HepG2 (cell line): Measurements from ENCODE around the gene YIF1B. TPM values are rescaled to one million over a fixed set of nuclear protein-coding genes. Genes with fewer than 3 reads are reported as not detected.
A peak's percentile ranks its signal among the peaks of the same experiment; 100 is the strongest.

Experiments used
- BCL3 ChIP-seq: sonication (generic); formaldehyde crosslinking; IDR thresholded peaks from 2 replicates; pipeline ENCODE4 v1.5.1; 2020; ENCODE audit warnings: mild to moderate bottlenecking, missing genetic modification reagents, moderate library complexity
- BRCA1 ChIP-seq: sonication (generic); formaldehyde crosslinking; IDR thresholded peaks from 2 replicates; pipeline ENCODE4 v1.4.0; 2020; ENCODE audit warnings: missing genetic modification reagents
- CBX5 ChIP-seq: sonication (generic); formaldehyde crosslinking; IDR thresholded peaks from 2 replicates; pipeline ENCODE4 v1.4.0; 2020; ENCODE audit warnings: missing genetic modification reagents, borderline replicate concordance
- KAT2B ChIP-seq: fragments of 150-350 bp; IDR thresholded peaks from 2 replicates; pipeline ENCODE4 v1.6.1; 2014; ENCODE audit warnings: low read depth, low read length, borderline replicate concordance
- MAZ ChIP-seq, 2 experiments: sonication (generic) in 1 of 2; formaldehyde crosslinking in 1 of 2; IDR thresholded peaks; 2 replicates each; pipeline versions ENCODE4 v1.5.0 to v1.6.1; 2012 to 2020; ENCODE audit warnings: low read depth in 2 of 2, mild to moderate bottlenecking in 2 of 2, borderline replicate concordance in 1 of 2, improper control_type of control experiment in 1 of 2, low read length in 1 of 2, missing genetic modification reagents in 1 of 2, moderate library complexity in 1 of 2
- MYPOP ChIP-seq: sonication (generic); formaldehyde crosslinking; IDR thresholded peaks from 2 replicates; pipeline ENCODE4 v1.8.1; 2023; ENCODE audit warnings: mild to moderate bottlenecking, moderate library complexity, missing genetic modification reagents
- NONO ChIP-seq, 2 experiments: fragments of 450-650 bp in 1 of 2; sonication (generic) in 1 of 2; formaldehyde crosslinking in 1 of 2; IDR thresholded peaks in 1 of 2; conservative IDR thresholded peaks in 1 of 2; 2 replicates each; pipeline versions ENCODE4 v1.6.1 to v1.8.0; 2017 to 2022; ENCODE audit warnings: mild to moderate bottlenecking in 1 of 2, missing genetic modification reagents in 1 of 2, moderate library complexity in 1 of 2
- ONECUT2 ChIP-seq: sonication (generic); formaldehyde crosslinking; IDR thresholded peaks from 2 replicates; pipeline ENCODE4 v1.4.0; 2020; ENCODE audit warnings: missing genetic modification reagents
- SIN3B ChIP-seq: fragments of 150-350 bp; IDR thresholded peaks from 2 replicates; pipeline ENCODE4 v1.6.1; 2014; ENCODE audit warnings: low read length
- TBX2 ChIP-seq: sonication (generic); formaldehyde crosslinking; IDR thresholded peaks from 2 replicates; pipeline ENCODE4 v1.5.0; 2020; ENCODE audit warnings: missing genetic modification reagents, mild to moderate bottlenecking, borderline replicate concordance
- U2AF1 ChIP-seq: fragments of 200-400 bp; formaldehyde crosslinking; optimal IDR thresholded peaks from 2 replicates; pipeline ENCODE3; 2017; ENCODE audit warnings: mild to moderate bottlenecking, low read depth, low read length
- ZNF549 ChIP-seq: sonication (generic); formaldehyde crosslinking; IDR thresholded peaks from 2 replicates; pipeline ENCODE4 v1.5.0; 2020; ENCODE audit warnings: missing genetic modification reagents
- ZNF724P ChIP-seq: sonication (generic); formaldehyde crosslinking; IDR thresholded peaks from 2 replicates; pipeline ENCODE4 v1.8.0; 2022; ENCODE audit warnings: missing genetic modification reagents, borderline replicate concordance
- ZNF747 ChIP-seq: sonication (generic); formaldehyde crosslinking; IDR thresholded peaks from 2 replicates; pipeline ENCODE4 v1.8.1; 2023; ENCODE audit warnings: missing genetic modification reagents, mild to moderate bottlenecking, borderline replicate concordance
- ZNF776 ChIP-seq: sonication (generic); formaldehyde crosslinking; IDR thresholded peaks from 2 replicates; pipeline ENCODE4 v1.4.0; 2020; ENCODE audit warnings: mild to moderate bottlenecking, missing genetic modification reagents
- ZZZ3 ChIP-seq: sonication (generic); formaldehyde crosslinking; IDR thresholded peaks from 2 replicates; pipeline ENCODE4 v1.4.0; 2020; ENCODE audit warnings: missing genetic modification reagents, mild to moderate bottlenecking, borderline replicate concordance
- polyA plus RNA-seq, 8 experiments: library from polyadenylated mRNA; depleted of rRNA in 3 of 8; stranded (reverse) in 7 of 8; unstranded in 1 of 8; fragments of >200 nt; fragmentation: Illumina TruSeq in 4 of 8; extraction: Trizol in 4 of 8; gene quantifications; 2 replicates each; pipeline versions ENCODE4 v1.2.1 to v1.2.3, GENCODE V29; 2011 to 2016; ENCODE audit warnings: low read depth in 4 of 8, missing spikeins in 1 of 8, mixed read lengths in 1 of 8; ENCODE audit not compliant: insufficient read depth in 1 of 8
- total RNA-seq, 5 experiments: library from RNA; depleted of rRNA; stranded (reverse); fragments of >200 nt; fragmentation: Illumina TruSeq; extraction: Trizol; gene quantifications; 2 replicates each; pipeline ENCODE4 v1.2.3, GENCODE V29; 2016; ENCODE audit warnings: low read depth in 1 of 5
- TF ChIP-seq, protein P1 (sequence below): sonication (generic); formaldehyde crosslinking; IDR thresholded peaks from 2 replicates; pipeline ENCODE4 v1.4.0; 2020; ENCODE audit warnings: missing genetic modification reagents
- TF ChIP-seq, protein P2 (sequence below): fragments of 450-650 bp; IDR thresholded peaks from 2 replicates; pipeline ENCODE4 v1.6.1; 2017
- TF ChIP-seq, protein P3 (sequence below): sonication (generic); formaldehyde crosslinking; IDR thresholded peaks from 2 replicates; pipeline ENCODE4 v1.5.0; 2020; ENCODE audit warnings: missing genetic modification reagents

Gene YIF1B
- total and polyA plus RNA-seq, 2 of the 13 experiments (the other 11 are each of a cell fraction or from before 2014, with no cell fraction given), result 41.4 to 85.2 TPM

GRCh38 chr19:38315657-38316476, at the start of gene YIF1B (continued):
- TF ChIP-seq, protein P1, sequence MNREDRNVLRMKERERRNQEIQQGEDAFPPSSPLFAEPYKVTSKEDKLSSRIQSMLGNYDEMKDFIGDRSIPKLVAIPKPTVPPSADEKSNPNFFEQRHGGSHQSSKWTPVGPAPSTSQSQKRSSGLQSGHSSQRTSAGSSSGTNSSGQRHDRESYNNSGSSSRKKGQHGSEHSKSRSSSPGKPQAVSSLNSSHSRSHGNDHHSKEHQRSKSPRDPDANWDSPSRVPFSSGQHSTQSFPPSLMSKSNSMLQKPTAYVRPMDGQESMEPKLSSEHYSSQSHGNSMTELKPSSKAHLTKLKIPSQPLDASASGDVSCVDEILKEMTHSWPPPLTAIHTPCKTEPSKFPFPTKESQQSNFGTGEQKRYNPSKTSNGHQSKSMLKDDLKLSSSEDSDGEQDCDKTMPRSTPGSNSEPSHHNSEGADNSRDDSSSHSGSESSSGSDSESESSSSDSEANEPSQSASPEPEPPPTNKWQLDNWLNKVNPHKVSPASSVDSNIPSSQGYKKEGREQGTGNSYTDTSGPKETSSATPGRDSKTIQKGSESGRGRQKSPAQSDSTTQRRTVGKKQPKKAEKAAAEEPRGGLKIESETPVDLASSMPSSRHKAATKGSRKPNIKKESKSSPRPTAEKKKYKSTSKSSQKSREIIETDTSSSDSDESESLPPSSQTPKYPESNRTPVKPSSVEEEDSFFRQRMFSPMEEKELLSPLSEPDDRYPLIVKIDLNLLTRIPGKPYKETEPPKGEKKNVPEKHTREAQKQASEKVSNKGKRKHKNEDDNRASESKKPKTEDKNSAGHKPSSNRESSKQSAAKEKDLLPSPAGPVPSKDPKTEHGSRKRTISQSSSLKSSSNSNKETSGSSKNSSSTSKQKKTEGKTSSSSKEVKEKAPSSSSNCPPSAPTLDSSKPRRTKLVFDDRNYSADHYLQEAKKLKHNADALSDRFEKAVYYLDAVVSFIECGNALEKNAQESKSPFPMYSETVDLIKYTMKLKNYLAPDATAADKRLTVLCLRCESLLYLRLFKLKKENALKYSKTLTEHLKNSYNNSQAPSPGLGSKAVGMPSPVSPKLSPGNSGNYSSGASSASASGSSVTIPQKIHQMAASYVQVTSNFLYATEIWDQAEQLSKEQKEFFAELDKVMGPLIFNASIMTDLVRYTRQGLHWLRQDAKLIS, result no peak
- no peak for TF ChIP-seq KAT2B
- no peak for TF ChIP-seq NONO (IDR thresholded peaks at IDR 0.05)
- peak; percentile 66; the same call in 1 of the 2 replicates for TF ChIP-seq NONO (CRISPR knock-in tag; conservative IDR thresholded peaks at IDR 0.05)
- TF ChIP-seq, protein P2, sequence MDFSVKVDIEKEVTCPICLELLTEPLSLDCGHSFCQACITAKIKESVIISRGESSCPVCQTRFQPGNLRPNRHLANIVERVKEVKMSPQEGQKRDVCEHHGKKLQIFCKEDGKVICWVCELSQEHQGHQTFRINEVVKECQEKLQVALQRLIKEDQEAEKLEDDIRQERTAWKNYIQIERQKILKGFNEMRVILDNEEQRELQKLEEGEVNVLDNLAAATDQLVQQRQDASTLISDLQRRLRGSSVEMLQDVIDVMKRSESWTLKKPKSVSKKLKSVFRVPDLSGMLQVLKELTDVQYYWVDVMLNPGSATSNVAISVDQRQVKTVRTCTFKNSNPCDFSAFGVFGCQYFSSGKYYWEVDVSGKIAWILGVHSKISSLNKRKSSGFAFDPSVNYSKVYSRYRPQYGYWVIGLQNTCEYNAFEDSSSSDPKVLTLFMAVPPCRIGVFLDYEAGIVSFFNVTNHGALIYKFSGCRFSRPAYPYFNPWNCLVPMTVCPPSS, result no peak
- TF ChIP-seq, protein P3, sequence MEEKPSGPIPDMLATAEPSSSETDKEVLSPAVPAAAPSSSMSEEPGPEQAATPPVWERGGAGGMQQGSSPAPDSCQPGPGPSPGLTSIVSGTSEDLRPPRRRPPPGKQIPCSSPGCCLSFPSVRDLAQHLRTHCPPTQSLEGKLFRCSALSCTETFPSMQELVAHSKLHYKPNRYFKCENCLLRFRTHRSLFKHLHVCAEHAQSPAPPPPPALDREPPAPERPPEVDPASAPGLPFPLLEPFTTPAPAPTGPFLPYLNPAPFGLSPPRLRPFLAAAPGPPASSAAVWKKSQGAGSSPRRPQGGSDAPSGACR (CRISPR knock-in tag), result 0 out of 2 replicates have a peak, but pooled peaks have one; percentile 69
- no peak for TF ChIP-seq BRCA1 (CRISPR knock-in tag)
- TF ChIP-seq TBX2 (CRISPR knock-in tag), result 0 out of 2 replicates have a peak, but pooled peaks have one; percentile 16
- no peak for TF ChIP-seq ZNF747 (CRISPR knock-in tag)
- TF ChIP-seq U2AF1, result no peak
- no peak for TF ChIP-seq BCL3 (CRISPR knock-in tag)
- no peak for TF ChIP-seq ZNF549
- TF ChIP-seq MAZ (IDR thresholded peaks at IDR 0.05; ENCODE audit: borderline replicate concordance, low read depth, low read length), result peak; percentile 55; the same call in 1 of the 2 replicates
- TF ChIP-seq MAZ (CRISPR knock-in tag; IDR thresholded peaks at IDR 0.05; ENCODE audit: low read depth), result peak; percentile 72; the same call in 1 of the 2 replicates
- peak; percentile 68; the same call in 1 of the 2 replicates for TF ChIP-seq ZNF724P
- no peak for TF ChIP-seq SIN3B
- no peak for TF ChIP-seq ZNF776
- no peak for TF ChIP-seq ZZZ3 (CRISPR knock-in tag)
- 0 out of 2 replicates have a peak, but pooled peaks have one; percentile 32 for TF ChIP-seq MYPOP
- TF ChIP-seq CBX5 (CRISPR knock-in tag), result no peak
- no peak for TF ChIP-seq ONECUT2 (CRISPR knock-in tag)
